ENCODE results near the gene RAPGEF4.
A peak's percentile ranks its signal among the peaks of the same experiment; 100 is the strongest.

The RAPGEF4 gene

GRCh38 chr2:172877826-172878225 lies 142.2 kb downstream of the RAPGEF4 start:
- H3K4me3 ChIP-seq (ENCODE audit: low read depth, low read length) = no peak overlapping the region
- TF ChIP-seq, protein P1, sequence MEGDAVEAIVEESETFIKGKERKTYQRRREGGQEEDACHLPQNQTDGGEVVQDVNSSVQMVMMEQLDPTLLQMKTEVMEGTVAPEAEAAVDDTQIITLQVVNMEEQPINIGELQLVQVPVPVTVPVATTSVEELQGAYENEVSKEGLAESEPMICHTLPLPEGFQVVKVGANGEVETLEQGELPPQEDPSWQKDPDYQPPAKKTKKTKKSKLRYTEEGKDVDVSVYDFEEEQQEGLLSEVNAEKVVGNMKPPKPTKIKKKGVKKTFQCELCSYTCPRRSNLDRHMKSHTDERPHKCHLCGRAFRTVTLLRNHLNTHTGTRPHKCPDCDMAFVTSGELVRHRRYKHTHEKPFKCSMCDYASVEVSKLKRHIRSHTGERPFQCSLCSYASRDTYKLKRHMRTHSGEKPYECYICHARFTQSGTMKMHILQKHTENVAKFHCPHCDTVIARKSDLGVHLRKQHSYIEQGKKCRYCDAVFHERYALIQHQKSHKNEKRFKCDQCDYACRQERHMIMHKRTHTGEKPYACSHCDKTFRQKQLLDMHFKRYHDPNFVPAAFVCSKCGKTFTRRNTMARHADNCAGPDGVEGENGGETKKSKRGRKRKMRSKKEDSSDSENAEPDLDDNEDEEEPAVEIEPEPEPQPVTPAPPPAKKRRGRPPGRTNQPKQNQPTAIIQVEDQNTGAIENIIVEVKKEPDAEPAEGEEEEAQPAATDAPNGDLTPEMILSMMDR (IDR thresholded peaks at IDR 0.05; ENCODE audit: control insufficient read depth, extremely low read depth, insufficient read depth) = no peak
- DNase-seq (ENCODE audit: low read depth) = no peak

DNA sequence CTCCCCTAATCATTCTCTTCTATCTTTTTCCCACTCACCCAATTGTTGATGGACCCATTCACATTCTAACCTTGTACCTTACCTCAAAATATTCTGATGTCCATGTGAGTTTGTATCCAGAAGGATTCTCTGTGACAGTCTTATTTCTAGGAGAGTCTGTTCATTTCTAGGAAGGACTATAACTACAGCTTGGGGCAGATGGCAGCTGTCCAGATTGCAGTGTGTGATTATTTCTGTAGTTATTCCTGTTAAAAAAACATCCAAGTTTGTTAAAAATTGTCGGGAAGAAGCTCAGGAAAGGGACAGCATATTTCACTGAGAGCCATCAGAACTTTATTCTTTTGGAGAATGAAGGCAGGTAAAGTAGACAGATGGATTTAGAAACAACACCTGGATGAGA lies 142.6 kb downstream of the RAPGEF4 start:
- no peak for DNase-seq (ENCODE audit: low read depth)
- TF ChIP-seq, protein P1 (IDR thresholded peaks at IDR 0.05; ENCODE audit: control insufficient read depth, extremely low read depth, insufficient read depth) = no peak
- no peak overlapping the region for H3K4me3 ChIP-seq (ENCODE audit: low read depth, low read length)

GRCh38 chr2:172884336-172884735 lies 148.7 kb downstream of the RAPGEF4 start:
- no peak overlapping the region for H3K4me3 ChIP-seq (ENCODE audit: low read depth, low read length)
- DNase-seq (ENCODE audit: low read depth) = no peak
- TF ChIP-seq, protein P1 (IDR thresholded peaks at IDR 0.05; ENCODE audit: control insufficient read depth, extremely low read depth, insufficient read depth) = no peak

DNA sequence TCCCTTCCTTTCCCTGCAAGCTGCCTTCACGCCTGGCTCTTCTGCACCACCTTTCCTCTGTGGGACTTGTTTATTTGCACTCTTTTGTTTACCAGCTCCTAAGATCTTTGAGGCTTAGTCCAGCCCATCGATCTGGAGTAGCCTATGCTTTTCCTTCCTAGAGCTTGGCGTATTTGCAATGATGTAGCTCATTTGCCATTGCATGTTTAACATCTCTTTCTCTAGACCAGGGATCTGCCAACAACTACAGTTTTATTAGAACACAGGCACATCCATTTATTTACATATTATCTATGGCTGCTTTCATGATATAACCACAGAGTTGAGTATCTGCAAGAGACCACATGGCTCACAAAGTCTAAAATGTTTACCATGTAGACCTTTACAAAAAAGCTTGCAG lies 150.4 kb downstream of the RAPGEF4 start:
- DNase-seq (ENCODE audit: low read depth) = peak; percentile 97
- TF ChIP-seq, protein P1 (IDR thresholded peaks at IDR 0.05; ENCODE audit: control insufficient read depth, extremely low read depth, insufficient read depth) = no peak
- H3K4me3 ChIP-seq (ENCODE audit: low read depth, low read length) = no peak overlapping the region

DNA sequence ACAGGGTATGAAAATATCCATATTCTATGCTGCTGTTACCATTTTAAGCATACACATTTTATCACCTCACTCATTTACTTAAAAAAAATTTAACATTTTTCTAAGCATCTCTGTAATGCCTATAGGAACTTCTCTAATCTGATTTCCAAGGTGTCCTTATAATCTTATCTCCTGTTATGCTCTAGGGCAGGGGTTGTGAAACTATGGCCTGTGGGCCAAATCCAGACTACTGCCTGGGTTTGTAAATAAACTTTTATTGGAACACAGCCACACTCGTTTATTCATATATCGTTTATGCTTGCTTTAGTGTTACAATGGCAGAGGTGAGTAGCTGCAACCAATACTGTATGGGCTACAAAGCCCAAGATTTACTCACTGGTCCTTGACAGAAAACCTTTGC lies 151.6 kb downstream of the RAPGEF4 start:
- DNase-seq (ENCODE audit: low read depth) = peak; percentile 27
- TF ChIP-seq, protein P1 (IDR thresholded peaks at IDR 0.05; ENCODE audit: control insufficient read depth, extremely low read depth, insufficient read depth) = no peak

DNA sequence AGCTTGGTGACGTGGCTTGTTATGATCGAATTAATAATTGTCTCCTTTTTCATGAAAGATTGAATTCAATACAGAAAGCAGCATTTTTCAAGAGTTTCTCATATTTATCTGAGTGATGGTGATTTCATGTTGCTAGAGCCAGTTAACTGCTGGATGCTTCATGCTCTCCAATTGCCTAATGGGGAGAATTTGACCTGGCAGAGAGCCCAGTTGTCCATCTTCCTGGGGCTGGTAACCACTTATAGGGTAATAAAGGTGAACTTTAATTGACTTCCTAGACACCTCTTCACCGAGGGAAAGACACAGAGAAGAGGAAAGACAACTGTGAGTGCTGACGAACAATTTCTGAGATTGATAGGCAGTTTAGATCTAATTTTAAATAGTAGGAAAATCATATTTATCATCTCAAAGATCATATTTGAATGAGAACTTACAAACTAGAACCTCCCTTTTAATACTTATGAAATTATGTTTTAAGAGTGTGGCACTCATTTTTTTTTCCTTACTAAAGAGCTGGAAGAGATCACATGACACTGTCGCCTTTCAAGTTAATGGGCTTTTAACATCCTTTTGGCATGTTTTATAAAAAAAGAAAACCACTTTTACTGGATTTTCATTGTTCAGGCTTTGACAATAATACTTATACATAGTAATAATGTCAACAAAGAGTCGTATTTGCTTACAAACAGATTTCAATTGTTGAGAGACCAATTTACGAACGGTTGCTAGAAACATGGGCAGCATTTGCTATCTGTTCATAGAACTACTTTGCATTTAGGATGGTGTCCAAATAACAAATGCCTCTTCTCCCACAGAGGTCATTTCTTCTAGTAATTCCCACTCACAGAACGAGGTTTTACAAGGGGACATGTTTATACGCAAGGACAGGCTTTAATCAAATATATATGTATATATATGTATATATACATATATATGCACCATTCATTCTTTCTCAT lies 153.3 kb downstream of the RAPGEF4 start:
- DNase-seq (ENCODE audit: low read depth) = no peak
- no peak overlapping the region for H3K4me3 ChIP-seq (ENCODE audit: low read depth, low read length)
- TF ChIP-seq, protein P1 (IDR thresholded peaks at IDR 0.05; ENCODE audit: control insufficient read depth, extremely low read depth, insufficient read depth) = no peak

More for the DNA sequence above, 151.6 kb downstream of the RAPGEF4 start:
- H3K4me3 ChIP-seq (ENCODE audit: low read depth, low read length) = no peak overlapping the region
